Cardiac fibroblast (primary cell): ENCODE results near the gene LARGE1.

ENCODE experiments used
- DNase-seq, 2 donors: peaks; one replicate each; pipeline versions ENCODE4 v3.0.0 to v3.0.0-alpha.2; 2010; ENCODE audit warnings: low read depth in 2 of 2
- H3K4me3 ChIP-seq, 2 donors: replicated peaks in 1 of 2; 1 replicate in 1 of 2; 2 replicates in 1 of 2; pipeline ENCODE4 v1.5.1; 2011; ENCODE audit warnings: low read depth in 2 of 2, low read length in 2 of 2, mild to moderate bottlenecking in 2 of 2, moderate library complexity in 1 of 2
- TF ChIP-seq, protein P1 (sequence below): IDR thresholded peaks from one replicate; pipeline ENCODE4 v1.5.1; 2011; ENCODE audit warnings: low read depth, mild to moderate bottlenecking, low read length, inconsistent platforms

LARGE1 gene

DNA sequence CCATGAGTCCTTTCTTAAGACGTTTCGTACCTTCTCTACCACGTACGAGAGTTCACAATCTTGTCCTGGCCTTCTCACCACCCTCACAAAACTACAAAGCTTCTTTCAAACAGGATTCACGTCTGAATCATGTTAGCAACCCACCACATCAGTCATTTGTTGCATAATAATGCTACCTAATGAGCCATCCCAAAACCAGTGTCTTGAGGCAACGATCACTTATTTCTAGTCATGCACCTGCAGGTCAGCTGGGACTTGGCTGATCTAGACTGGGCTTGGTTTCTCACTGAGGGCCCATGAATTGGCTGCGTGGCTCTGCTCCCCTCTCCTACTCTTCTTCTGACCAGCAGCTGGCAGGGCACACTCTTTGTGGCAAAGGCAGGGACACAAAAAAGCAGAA is 28.3 kb downstream of the LARGE1 start:
- H3K4me3 ChIP-seq: no peak overlapping the region
- no peak for DNase-seq
- TF ChIP-seq, protein P1, sequence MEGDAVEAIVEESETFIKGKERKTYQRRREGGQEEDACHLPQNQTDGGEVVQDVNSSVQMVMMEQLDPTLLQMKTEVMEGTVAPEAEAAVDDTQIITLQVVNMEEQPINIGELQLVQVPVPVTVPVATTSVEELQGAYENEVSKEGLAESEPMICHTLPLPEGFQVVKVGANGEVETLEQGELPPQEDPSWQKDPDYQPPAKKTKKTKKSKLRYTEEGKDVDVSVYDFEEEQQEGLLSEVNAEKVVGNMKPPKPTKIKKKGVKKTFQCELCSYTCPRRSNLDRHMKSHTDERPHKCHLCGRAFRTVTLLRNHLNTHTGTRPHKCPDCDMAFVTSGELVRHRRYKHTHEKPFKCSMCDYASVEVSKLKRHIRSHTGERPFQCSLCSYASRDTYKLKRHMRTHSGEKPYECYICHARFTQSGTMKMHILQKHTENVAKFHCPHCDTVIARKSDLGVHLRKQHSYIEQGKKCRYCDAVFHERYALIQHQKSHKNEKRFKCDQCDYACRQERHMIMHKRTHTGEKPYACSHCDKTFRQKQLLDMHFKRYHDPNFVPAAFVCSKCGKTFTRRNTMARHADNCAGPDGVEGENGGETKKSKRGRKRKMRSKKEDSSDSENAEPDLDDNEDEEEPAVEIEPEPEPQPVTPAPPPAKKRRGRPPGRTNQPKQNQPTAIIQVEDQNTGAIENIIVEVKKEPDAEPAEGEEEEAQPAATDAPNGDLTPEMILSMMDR: no peak

DNA sequence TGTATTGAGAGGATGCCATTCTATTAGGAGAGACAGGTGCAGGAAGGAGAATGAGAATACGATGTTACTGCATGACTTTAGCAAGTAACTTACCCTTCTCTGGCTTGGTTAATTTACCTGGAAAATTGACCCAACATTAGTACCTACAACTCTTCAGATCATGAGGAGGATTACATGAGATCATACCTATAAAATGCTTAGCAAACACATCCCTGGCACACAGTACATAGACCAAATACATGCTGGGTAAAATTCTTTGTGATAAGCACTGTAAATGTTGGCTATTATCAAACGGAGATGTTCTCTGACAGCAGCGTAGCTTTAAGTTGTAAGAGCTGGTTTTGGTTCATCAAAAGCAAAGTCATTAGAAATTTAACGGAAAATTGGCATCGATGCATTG is 28.8 kb downstream of the LARGE1 start:
- TF ChIP-seq, protein P1: no peak
- H3K4me3 ChIP-seq: no peak overlapping the region
- DNase-seq: no peak

DNA sequence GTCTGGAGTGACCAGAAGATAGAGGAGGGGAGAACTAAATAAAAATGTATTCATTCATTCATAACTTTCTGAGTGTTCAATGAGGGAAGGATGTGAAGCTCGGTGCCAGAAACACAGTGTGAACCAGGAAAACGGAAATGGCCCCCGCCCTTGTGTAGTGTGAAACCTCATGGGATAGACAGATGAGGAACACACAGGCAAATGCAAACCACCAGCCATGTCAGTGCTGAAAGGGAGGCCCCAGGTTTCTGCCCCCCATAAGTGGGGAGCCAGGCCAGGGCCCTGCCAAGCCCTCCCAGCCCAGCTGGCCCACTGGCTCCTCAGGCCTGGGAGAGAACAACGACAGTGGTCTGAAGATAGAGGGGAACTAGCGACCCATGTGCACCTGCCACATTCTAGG is 30.5 kb downstream of the LARGE1 start:
- H3K4me3 ChIP-seq: no peak overlapping the region
- TF ChIP-seq, protein P1: no peak

DNA sequence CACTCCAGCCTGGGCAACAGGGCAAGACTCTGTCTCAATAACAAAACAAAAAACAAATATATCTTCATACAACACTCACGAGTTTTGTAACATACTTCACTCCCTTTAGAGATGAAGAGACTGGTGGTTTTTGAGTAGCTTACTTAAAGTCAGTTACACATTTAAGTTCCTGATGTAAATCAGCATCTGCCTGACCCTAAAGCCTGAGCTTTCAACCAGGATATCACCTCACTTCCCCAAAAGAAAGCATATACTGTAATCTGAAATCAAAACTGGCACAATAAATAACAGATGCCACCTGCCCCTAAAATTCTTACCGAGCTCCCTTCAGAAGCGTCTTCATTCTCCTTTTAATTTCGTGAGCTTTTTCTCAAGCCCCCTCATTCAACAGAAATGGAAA is 31.5 kb downstream of the LARGE1 start:
- no peak for DNase-seq
- TF ChIP-seq, protein P1: no peak
- H3K4me3 ChIP-seq: no peak overlapping the region

More for the DNA sequence above, 30.5 kb downstream of the LARGE1 start:
- DNase-seq: no peak

DNA sequence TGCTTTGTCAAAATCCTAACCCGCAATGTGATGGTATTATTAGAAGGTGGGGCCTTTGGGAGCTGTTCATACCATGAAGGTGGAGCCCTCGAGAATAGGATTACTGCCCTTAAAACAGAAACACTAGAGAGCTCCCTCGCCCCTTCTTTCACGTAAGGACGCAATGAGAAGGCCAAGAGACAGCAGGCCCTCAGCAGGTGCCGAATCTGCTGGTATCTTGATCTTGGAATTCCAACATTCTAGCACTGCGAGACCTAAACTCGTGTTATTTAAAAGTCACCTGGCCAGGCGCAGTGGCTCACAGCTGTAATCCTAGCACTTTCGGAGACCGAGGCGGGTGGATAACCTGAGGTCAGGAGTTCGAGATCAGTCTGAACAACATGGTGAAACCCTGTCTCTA is 33.1 kb downstream of the LARGE1 start:
- no peak for DNase-seq
- TF ChIP-seq, protein P1: no peak
- no peak overlapping the region for H3K4me3 ChIP-seq

DNA sequence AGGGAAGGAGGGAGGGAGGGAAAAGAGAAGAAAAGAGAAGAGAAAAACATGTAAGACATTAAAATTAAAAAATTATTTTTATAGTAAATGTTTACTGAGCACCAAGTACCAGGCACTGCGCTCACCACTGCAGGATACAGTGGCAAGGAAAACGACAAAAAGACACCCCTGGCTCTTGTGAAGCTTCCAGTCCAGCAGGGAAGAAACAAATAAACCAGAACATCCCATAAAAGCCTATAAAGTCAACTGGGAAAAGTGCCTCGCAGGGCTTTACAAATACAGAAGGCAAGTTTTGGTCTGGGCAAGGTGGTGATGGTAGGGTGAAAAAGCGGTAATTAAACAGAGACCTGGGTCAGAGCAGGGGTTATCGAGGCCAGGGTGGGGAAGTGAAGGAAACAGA is 33.6 kb downstream of the LARGE1 start:
- no peak overlapping the region for H3K4me3 ChIP-seq
- TF ChIP-seq, protein P1: no peak
- no peak for DNase-seq

DNA sequence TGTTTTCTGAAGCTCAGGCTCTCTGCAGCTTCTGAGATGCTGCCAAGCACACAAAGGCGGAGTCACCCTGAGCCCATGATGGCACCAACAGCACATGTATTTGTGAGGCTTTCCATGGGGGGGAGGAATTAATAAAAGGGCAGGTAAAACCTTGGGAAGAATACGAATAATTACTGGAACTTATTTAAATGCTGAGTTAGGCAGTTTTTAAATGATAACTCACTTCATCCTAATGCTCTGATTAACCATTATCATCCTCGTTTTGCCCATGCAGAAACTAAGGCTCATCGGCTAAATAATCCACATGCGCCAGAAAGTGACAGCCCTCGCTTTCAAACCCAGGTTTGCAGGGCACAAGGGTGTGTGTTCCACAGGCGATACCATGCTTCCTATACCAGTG is 35.4 kb downstream of the LARGE1 start:
- no peak overlapping the region for H3K4me3 ChIP-seq
- TF ChIP-seq, protein P1: no peak
- no peak for DNase-seq
